Activated B cell treated with CpG ODN at 0.5 μM for 24 hours (primary cell): Measurements from ENCODE around the gene TAS1R2. TPM values are rescaled to one million over a fixed set of nuclear protein-coding genes. Genes with fewer than 3 reads are reported as not detected.

Source experiments
- ATAC-seq: fragments of 200-7000 bp; cut with Tn5 transposase; one replicate; pipeline ENCODE4 v1.10.0; 2021; ENCODE audit warnings: low read depth, mild to moderate bottlenecking, moderate library complexity
- CTCF ChIA-PET: fragments of 350-600 bp; sonication (Branson Sonifier 250); formaldehyde crosslinking; loops from one replicate; lab custom pipeline; 2021; ENCODE audit warnings: antibody characterized with exemption; lab: Charles Lee
- POLR2A ChIA-PET: fragments of 350-600 bp; sonication (Branson Sonifier 250); formaldehyde crosslinking; loops from one replicate; lab custom pipeline; 2021; ENCODE audit warnings: antibody characterized with exemption; lab: Charles Lee
- DNase-seq: peaks from one replicate; pipeline ENCODE4 v3.0.0; 2022
- H3K27ac Mint-ChIP-seq: one replicate; pipeline ENCODE4 v1.8.0; 2020; ENCODE audit warnings: mixed read lengths
- H3K27me3 Mint-ChIP-seq: one replicate; pipeline ENCODE4 v1.8.0; 2021; ENCODE audit warnings: mixed read lengths
- H3K36me3 Mint-ChIP-seq: one replicate; pipeline ENCODE4 v1.8.0; 2021; ENCODE audit warnings: low read depth, mixed read lengths
- H3K4me1 Mint-ChIP-seq: one replicate; pipeline ENCODE4 v1.8.0; 2021; ENCODE audit warnings: mixed read lengths
- H3K4me3 Mint-ChIP-seq: one replicate; pipeline ENCODE4 v1.8.0; 2020; ENCODE audit warnings: mild to moderate bottlenecking, mixed read lengths
- H3K9me3 Mint-ChIP-seq: one replicate; pipeline ENCODE4 v1.8.0; 2020; ENCODE audit warnings: mixed read lengths
- intact Hi-C: fragments of 100-400 bp; cut with micrococcal nuclease; formaldehyde crosslinking; loops from one replicate; pipeline ENCODE4 v1.15.1; 2024
- total RNA-seq: library from RNA; stranded (reverse); gene quantifications from 2 replicates; pipeline ENCODE4 v1.2.3, GENCODE V29; 2022
- TF ChIP-seq, protein P1 (sequence below): fragments of 200-600 bp; IDR thresholded peaks from one replicate; pipeline ENCODE4 v1.8.0; 2022; ENCODE audit warnings: antibody characterized with exemption, mild to moderate bottlenecking

TAS1R2 gene
- total RNA-seq, 1 donor from 2014 or later = not detected

DNA sequence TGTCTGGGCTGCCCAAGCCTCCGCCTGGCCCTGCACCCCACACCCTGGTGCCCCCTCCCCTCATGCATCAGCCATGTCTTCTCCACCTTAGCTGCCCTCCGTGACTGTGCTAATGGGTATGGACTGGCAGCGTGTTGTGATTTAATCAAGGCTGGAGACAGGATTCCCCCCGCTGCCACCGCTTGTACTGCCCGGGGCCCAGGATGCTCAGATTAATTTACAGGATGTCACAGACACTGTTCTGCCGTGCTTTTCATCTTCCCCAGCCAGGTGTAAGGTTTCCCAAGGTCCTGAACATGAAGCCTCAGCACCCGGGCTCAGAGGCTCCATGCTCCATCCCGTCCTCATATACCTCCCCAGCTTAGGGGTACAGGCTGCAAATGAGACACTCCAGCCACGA, 66.3 kb downstream of the TAS1R2 start:
- H3K27ac Mint-ChIP-seq = no peak overlapping the region
- intact Hi-C loops = no loop called here
- H3K27me3 Mint-ChIP-seq = peaks cover 32% of the 10 kb centered on the region
- ChIA-PET CTCF (no interaction called here), POLR2A (no interaction called here)
- H3K36me3 Mint-ChIP-seq = no peaks in the 10 kb centered on the region
- no peak for DNase-seq
- H3K9me3 Mint-ChIP-seq = peaks cover 11% of the 10 kb centered on the region
- H3K4me1 Mint-ChIP-seq = no peaks in the 10 kb centered on the region
- ATAC-seq = no peak
- TF ChIP-seq, protein P1, sequence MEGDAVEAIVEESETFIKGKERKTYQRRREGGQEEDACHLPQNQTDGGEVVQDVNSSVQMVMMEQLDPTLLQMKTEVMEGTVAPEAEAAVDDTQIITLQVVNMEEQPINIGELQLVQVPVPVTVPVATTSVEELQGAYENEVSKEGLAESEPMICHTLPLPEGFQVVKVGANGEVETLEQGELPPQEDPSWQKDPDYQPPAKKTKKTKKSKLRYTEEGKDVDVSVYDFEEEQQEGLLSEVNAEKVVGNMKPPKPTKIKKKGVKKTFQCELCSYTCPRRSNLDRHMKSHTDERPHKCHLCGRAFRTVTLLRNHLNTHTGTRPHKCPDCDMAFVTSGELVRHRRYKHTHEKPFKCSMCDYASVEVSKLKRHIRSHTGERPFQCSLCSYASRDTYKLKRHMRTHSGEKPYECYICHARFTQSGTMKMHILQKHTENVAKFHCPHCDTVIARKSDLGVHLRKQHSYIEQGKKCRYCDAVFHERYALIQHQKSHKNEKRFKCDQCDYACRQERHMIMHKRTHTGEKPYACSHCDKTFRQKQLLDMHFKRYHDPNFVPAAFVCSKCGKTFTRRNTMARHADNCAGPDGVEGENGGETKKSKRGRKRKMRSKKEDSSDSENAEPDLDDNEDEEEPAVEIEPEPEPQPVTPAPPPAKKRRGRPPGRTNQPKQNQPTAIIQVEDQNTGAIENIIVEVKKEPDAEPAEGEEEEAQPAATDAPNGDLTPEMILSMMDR = no peak
- H3K4me3 Mint-ChIP-seq = no peak overlapping the region

DNA sequence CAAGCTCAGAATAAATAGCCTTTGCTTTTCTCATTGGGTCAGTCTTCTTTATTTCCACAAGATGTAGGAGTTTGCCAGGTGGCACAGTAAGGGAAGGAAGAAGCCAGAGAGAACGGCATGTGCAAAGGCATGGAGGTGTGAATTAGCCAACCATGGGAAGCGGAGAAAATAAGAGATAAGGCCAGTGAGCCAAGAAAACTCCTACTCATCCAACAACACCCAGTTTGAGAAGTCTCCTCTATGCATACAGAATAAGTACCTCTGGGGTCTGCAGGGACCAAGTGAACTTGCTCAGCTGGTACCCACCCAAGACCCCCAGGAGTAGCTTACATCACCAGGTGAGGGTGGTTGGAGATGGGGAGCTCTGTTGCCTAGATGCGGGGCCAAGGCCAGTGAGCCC, 66.7 kb downstream of the TAS1R2 start:
- DNase-seq = no peak
- ChIA-PET POLR2A (no interaction called here), CTCF (no interaction called here)
- intact Hi-C loops = no loop called here
- Mint-ChIP-seq H3K27ac (no peak overlapping the region), H3K27me3 (peaks cover 33% of the 10 kb centered on the region), H3K4me1 (no peaks in the 10 kb centered on the region), H3K4me3 (no peak overlapping the region), H3K9me3 (peaks cover 11% of the 10 kb centered on the region), H3K36me3 (no peaks in the 10 kb centered on the region)
- ATAC-seq = no peak
- TF ChIP-seq, protein P1 = no peak

Other genes with a start within 250 kb of the TAS1R2 start
- not detected in 2 replicates for gene PAX7, start 228.8 kb downstream of the TAS1R2 start, total RNA-seq
- gene ALDH4A1, start 42.9 kb upstream of the TAS1R2 start, total RNA-seq = 6.5 and 7.1 TPM in 2 replicates
- 13.0 and 13.6 TPM in 2 replicates for gene IFFO2, start 97.0 kb upstream of the TAS1R2 start, total RNA-seq